Myocyte (in vitro differentiated cells): Measurements from ENCODE around the gene TCFL5. TPM values are rescaled to one million over a fixed set of nuclear protein-coding genes. Genes with fewer than 3 reads are reported as not detected.
A peak's percentile ranks its signal among the peaks of the same experiment; 100 is the strongest.

Experiments used
- DNase-seq: peaks from one replicate; pipeline ENCODE4 v3.0.0-alpha.2; 2012; ENCODE audit warnings: low read depth
- polyA plus RNA-seq: library from polyadenylated mRNA; unstranded; fragments of >200 nt; gene quantifications from one replicate; pipeline ENCODE4 v1.2.1, GENCODE V29; 2012; ENCODE audit warnings: missing spikeins
- total RNA-seq: library from RNA; depleted of rRNA; stranded (reverse); fragments of >200 nt; gene quantifications from 2 replicates; pipeline ENCODE4 v1.2.3, GENCODE V29; 2014

The TCFL5 gene
- total RNA-seq, result 9.3 and 12.5 TPM in 2 replicates
- polyA plus RNA-seq, result 9.2 TPM

DNA sequence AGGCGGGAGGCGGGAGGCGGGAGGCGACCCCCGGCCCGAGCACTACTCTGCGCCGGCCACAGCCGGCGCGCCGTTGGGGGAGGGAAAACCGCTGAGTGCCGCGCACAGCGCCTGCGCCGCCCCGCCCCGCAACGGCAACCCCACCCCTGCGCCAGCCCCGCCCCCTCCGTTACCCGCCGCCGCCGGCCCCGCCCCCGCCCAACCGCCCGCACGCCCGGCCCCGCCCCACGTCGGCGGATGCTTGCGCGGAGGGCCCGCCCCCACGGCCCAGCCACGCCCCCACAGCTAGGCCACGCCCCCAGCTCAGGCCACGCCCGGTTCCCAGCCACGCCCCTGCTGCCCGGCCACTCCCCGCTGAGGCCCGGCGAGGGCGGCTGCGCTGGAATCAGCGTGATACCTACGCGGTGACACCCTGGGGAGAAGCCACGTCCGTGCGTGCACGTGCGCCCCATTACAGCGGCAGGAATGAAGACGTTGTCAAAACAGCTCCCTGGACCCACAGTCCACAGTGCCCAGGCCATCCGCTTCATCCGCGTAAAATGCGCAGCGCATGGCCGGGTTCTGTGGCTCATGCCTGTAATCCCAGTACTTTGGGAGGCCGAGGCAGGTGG is at the start of gene TCFL5:
Gene TCFL5 (minus strand): TSS at position 97 of the 611 bp plus-strand sequence. CDS start 152 bp downstream, outside the sequence.
- peak; percentile 76 for DNase-seq

DNA sequence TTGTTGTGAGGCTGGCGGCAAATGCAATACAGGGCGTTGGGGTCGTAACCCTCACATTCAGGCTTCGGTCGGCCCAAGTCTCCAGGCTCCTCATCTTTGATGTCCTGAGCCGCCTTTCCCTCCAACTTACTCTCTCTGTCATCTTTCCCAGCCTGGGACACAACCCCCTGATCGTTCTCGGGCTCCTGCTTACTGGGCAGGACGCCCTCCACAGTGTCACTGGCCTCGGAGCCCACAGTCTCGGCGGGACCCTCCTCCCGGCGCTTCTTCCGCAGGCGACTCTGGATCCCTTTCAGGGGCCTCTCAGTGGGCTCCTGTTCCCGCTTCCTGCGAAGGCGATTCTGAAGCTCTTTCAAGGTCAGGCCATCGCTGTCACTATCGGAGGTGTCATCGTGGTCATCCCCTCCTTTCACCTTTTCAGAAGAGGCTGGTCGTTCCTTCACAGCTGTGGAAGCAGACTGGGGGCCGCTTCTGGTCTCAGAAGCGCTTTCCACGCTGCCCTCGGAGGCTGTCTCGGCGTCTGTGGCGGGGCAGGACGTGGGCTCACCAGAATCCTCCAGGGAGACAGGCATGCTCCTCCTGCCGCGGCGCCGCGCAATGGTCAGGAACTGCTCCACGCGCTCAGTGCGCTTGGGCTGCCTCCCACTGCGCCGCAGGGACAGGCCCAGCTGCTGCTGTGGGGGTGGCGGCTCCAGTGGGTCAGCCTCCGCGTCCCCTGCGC is 49.3 kb upstream of the TCFL5 start:
- no peak for DNase-seq

DNA sequence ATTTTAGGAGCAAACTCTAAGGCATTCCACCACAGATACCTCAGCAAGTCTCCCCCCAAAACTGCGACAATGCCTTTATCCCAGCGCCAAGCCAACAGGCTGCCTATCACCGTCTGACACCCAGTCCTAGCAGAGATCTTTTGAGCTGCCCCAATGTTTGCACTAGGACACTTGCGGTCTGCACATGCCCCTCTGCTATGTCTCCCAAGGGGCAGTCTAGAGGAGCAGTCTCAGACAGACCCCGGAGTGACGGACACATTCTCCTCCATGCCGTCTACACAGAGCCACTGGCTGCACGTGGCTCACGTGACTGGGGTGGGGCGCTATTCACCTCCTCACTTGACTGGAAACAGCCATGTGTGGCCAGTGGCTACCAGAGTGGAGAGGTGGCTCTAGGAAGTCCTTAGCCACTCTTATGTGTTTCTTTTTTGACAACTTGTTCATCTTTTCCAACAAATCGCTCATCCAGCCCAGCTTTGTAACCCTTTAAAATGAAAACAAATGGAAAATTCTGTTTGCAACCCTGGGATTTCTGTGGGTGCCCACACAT is 48.7 kb upstream of the TCFL5 start:
- DNase-seq, result no peak

DNA sequence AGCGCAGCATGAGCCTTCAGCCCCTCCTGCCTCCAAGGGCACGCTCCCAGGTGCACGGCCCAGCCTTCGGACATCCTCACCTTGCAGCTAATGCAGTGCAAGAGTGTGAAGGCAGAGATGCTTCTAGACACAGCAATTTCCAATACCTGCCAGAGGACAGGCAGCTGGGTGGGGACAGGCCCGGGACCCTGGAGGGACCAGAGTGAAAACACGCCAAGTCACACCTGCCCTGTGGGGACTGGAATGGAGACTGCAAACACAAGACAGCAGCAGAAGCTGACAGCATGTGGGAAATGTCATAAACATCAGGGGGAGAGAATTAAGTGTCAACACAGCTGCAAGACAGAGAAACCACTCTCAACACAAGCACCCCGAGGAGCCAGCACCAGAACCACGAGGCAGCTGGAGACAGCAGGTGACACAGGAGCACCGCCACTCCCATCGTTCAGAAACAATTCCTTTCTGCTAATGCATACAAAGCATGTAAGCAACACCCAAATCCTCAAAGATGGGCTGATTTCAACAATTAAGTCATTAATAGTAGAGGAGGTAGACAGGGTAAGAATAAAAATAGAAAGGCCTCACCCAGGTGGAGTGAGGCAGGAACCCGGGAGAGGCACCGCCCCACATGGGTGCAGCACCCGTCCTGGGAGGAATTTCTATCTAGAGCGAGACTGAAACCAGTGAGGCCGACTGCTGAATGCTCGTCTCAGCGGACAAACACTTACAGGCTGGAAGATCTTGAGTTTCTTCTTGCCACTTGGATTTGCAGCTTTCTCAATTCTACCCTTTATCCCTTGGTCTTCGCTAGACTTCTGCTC is 47.6 kb upstream of the TCFL5 start:
- DNase-seq, result peak; percentile 78

DNA sequence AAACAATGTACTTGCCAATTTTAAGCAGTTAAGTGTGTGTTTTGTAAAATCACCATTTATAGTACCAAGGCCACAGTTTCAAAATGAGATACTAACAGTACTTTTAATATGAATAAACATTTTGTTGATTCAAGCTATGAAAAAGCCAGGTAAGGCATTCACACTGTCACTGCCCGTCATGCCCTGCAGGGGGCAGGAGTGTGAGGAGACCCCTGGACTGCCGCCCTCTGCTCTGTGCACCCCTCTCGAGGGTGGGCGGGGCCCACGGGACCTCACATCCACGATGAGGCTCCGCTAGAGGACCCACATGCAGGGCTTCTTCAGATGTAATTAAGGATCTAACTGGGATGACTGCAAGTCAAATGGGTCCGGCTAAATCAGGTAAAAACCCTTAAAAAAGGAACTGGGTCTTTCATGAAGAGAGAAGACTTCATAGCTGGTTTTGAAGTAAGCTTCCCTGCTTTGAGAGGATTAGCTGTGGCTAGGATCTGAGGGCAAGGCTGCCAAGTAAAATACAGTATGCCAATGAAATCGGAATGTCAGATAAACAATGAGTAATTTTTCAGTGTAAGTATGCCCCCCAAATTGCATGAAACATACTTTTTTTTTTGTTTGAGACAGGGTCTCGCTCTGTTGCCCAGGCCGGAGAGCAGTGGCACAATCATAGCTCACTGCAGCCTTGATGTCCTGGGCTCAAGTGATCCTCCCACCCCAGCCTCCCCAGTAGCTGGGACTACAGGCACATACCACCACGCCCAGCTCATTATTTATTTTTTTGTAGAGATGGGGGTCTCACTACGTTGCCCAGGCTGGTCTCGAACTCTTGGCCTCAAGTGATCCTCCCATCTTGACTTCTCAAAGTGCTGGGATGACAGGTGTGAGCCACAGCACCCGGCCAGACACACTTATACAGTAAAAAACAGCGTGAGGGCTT is 46.0 kb upstream of the TCFL5 start:
- no peak for DNase-seq

DNA sequence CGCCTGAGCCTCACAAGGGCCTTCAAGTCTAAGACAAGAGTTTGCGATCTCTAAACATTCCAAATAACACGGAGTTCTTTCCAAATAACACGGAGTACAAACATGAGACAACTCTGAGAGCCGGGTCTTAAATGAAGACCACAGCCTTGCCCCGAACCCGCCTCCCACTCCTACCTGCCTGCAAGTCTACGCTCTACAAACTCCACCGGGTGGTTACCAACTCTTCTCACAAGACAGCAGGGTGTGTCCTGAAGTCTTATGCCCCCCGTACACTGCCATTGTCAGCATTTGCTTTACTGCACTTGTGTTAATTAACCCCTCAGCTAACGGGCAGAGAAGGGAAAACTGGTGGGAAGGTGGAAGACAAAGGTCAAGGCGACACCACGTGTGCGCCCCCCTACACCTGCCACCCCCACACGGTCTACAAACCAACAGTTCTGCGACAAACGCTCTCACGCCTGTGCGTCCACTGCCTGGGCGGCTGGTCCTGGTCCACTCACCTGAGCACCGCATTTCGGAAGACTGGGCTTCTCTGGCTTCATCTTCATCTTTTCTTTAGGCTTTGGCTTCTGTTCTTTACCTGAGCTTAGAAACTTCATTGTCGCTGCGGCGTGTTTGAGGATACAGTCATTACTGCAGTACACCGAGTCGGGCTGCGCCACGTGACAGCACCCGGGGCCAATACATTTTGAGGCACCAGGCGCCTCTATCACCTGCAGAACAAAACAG is 45.2 kb upstream of the TCFL5 start:
- no peak for DNase-seq

DNA sequence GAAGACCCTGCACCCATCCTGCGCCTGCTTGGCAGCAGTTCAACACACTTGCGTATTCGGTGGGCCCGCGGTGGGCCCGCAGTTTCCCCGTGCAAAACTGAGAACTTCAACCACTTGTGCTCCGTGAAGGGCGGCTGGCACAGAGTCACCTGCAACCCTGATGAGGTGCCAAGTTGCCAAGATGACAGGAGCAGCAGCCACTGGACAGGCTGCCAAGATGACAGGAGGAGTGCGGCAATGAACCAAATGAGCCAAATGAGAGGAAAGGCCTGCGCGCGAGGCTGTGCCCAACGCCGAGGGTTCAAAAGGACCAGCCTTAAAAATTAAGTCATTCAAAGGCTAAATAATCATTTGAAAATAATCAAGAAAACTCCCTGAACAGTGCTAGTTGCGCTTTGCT is 44.6 kb upstream of the TCFL5 start:
- no peak for DNase-seq

DNA sequence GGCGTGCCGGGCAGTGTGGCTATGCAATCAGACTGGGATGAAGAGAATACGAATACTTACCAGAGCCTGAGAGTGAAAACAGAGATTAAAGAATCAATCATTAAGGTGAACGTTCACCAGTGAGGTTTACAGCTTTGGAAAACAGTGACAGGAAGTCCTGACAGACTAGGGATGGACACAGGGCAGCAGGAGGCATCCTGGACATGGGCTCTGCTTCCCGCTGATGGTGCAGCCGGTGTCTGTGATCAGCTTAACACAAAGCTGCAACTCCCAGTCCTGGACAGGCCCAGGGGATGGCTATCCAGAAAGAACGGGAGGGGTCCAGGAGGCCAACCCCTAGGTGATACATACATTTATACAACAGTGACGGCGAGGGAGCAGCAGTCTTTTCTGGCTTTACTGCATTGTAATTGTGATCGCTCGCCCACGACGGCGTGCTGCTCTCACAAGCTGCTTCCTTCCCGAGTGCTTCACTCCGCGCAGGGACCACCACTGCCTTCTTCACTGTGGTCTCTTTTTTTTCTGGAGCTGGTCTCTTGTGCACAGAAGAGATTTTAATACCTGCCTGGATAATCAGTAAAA is 44.0 kb upstream of the TCFL5 start:
- DNase-seq, result no peak

DNA sequence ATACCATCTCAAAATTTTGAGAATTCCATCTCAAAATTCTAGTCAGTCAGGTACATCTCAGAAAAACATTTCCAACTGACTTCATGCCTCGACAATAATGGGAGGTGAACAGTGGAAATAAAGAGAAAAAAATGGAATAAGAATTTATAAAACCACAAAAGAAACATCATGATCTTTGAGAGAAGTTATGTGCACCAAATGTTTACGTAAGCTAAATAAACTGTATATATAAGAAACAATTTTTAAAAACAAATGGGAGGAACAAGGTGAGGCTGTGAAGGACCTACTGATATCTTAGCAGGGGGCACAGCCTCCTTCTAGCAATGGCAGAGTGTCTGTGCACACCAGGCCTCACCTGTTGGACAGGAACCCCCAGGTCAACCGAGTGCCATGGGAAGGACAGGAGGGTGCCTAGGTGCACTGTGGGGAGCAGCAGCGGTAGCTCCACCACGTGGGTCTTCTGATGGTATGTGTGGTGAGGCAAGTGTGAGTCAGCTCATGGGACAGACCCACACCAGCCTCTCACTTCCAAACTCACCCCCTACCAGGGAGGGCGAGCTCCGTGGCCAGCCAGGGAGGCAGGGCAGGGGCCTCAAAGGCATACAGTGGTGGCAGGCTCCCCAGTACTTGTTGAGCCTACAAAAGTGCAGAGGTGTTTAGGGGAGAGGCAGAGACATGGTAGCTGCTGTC is 41.4 kb upstream of the TCFL5 start:
- no peak for DNase-seq

DNA sequence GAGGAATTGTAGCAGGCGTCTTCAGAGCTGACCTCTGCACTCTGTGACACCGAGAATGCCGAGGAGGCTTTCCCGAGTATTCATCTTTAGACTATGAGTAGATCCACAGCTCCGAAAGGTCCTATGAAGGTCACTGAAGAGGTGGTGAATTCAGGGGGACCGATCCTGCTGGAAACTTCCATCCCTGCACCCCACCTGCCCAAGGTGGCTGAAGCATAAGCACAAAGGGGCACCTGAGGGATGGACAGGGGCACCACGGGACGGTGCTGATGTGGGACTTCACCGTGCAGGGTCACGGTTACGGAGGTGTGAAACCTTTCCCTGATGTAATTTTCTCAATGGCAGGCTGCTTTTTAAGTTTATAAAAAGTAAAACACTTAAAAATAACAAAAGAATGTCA is 40.3 kb upstream of the TCFL5 start:
- DNase-seq, result no peak

DNA sequence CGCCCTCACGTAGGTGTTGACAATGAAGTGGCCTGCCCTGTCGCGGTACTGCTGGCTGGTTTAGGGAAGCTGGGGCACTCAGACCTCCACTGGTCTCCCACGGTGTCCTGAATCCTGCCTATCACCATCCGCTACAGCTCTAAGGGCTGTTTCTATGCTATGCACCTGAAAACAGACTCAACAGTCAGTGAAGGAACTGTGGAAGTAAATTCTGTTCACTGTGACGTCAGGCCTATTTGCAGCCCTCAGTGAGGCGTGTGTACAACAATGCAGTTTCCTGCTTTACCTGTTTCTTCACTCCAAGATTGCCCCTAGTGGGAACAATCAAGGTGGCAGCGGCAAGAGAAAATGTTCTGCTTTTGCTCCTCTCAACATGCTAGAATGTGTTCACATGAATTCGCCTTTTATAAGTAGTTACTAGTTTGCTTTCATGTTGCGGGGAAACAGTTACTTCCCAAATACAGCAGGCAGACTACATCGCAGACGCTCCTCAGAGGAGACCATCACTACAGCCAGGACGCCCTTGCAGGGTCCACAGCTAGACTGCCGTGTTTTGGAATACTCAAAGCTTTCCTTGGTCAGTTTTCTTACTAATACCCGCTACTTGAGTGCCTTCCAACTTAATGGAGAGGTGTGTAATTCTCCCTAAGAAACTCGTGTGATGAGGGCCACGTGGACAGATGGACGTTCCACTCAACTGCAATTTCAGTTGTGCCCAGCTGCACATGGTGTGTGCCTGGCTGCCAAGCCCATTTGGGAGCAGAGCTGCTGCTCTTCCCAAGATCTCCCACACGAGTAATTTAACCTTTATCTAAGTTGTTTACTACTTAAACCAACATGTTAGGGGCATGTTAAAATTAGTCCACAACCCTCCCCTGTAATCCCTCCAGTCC is 39.3 kb upstream of the TCFL5 start:
- no peak for DNase-seq

DNA sequence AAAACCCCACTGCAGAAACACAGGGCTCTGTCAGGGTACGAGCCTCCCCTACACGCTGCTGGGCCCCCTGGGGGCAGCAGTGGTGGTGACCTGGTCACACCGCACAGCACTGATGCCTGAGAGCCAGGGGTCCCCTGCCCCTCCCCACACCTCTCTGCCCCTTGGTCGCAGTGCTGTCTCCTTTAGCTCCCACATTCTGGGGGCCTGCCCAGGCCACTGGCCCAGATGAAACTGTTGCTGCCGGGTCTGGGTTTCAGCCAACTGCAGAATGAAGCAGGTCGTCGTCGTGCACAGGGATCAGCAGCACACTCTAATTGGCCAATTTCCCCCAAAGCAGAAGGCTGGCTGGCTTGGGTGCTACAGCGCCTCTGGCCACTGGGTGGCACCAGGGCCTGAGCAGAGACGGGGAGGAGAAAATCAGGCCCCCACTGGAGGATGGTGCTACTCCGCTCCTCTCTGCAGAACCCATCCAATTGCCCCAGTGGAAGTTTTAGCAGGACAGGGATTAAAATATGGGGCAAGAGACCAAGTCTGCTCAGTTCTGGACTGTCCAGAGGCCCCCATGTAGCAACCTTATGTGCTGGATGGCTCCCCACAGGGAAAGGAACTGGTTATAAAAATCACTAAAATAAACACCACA is 38.5 kb upstream of the TCFL5 start:
- DNase-seq, result peak; percentile 57

DNA sequence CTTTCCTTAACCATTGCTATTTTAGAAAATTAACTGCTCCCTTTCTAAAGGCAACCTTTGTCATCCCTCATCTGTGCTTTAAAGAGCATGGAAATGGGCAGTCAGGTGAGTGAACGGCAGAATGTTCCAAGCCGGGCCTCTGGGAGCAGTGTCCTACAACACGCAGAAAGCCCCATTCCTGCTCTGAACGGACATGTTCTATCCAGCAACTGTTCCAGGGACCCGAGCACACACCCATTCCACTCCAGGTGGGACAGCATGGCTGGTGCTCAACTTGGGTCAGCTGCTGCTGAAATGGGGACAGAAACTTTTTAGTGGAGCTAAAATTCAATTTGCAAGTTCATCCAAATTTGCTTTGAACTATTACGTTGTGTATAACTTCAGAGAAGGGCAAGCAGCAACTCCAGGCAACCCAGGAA is 38.0 kb upstream of the TCFL5 start:
- no peak for DNase-seq

DNA sequence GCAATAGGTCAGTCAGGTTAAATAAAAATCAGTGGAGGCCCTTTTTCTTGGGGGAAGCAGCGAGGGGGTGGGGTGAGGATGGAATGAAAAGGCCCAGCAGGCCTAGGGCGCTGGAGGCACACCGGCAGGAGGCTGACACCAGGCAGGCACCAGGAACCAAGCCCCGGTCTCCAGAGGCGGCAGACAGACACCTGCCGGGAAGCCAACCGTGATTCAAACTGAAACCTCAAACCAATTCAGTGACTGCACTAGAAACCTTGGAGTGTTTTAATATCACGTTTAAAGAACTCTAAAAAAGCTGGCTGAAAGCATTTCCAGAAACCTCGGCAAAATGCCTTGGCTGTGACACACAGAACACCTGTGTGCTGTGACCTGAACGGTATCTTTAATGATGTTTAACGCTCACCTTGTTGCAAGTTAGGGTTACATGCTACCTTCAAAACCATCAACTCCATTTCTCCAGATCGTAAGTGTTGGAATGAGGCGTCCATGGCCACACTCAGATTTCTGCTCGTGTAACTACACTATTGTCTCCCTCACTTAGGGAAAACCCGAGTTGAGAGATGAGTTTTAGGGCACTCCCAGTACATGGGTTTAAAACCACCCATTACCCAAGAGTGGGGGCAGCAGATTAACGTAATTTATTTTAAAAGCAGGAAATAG is 37.5 kb upstream of the TCFL5 start:
- no peak for DNase-seq

DNA sequence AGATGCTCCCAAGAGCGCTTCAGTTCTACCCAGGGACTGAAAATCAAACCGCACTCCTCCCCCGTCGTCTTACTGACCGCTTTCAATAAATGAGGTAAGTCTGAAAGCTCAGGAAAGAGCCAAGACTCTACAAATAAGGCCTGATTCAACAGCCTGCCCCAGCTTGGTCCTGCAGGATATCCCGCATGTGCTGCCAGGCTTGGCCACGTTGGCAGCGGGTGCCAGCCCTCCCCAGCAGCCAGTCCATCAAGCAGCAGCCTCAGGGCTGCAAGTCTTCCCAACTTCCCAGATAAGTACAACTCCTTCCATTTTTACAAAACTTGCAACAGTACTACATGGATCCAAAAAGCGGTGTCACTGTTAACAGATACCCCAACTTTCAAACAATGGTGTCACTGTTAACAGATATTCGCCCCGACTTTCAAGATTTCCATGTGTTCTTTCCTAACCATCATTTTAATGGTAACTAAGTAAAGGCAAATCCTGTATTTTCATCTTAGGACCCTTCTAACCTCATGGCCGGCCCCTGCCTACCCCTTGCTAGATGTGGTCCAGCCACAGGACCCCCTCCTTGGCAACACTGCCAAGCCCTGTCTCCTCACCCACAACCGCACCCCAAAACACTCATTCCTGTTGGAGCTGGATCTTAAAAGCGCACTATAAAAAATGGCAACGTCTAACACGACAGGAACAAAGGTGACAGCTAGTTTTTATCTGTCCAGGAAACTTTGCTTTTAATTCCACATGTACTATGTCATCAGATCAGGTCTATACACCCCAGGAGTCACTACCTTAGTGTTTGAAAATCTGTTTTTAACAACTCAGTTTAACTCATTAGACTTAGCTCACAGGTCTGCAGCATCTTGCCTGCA is 36.7 kb upstream of the TCFL5 start:
- no peak for DNase-seq

DNA sequence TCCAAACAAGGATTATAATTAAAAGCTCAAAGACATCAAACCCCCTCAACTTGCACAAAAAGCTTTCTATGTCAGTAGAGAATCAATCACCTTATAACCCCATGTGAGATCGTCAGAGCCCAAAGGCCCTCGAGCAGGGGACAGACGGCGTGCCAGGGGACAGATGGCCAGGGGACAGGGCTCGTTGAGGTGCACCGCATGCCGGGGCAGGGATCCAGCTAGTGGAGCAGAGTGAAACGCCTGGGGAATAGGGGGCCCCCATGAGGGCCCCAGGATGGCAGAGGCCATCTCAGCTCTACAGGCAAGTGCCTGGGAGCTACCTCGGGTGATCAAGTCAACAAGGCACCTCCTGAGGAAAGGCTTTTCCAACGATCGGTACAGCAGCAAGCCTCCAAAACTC is 36.0 kb upstream of the TCFL5 start:
- DNase-seq, result no peak
